Measurements from ENCODE around the gene CLEC2B.
"Not testable (repeated sequence)": the region's sequence is repeated elsewhere in the genome, so short reads cannot be mapped to it uniquely, and the experiment has no call there.

The CLEC2B gene

DNA sequence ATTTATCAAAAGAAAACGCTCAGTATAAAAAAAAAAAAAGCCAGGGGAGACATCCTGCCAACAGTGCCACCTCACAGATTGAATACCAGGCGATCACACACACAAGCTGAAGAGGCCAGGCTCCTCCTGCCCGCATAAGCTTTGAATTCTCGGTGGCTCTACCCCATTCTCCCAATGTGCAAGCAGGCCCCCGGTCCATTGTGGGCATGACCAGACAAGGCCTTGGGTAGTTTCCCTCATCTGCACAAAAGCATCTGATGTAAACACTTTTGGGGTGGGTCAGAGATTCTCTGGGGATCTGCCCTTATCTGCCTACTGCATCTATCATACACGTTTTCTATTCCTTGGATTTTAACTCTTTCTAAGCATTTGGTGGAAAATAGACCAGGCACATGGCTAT lies 28.4 kb upstream of the CLEC2B start:
- Histone ChIP-seq H3K4me1 (ENCODE audit: control insufficient read depth, insufficient read depth, low read length, poor library complexity, severe bottlenecking) (no peaks in the 10 kb centered on the region), H3K9me3 (ENCODE audit: control insufficient read depth, low read length) (peaks cover 7% of the 10 kb centered on the region), H3K36me3 (ENCODE audit: control insufficient read depth, insufficient read depth, low read length) (no peaks in the 10 kb centered on the region), H3K27ac (ENCODE audit: low read depth, low read length, severe bottlenecking) (no peak overlapping the region), H3K4me3 (ENCODE audit: extremely low read depth, insufficient read depth, low read length, poor library complexity, severe bottlenecking) (no peak overlapping the region)
- 90 to 94% methylated on average over 3 to 5 of the region's 6 CpGs for WGBS, 2 experiments (ENCODE audit: insufficient coverage in 2 of 2)

DNA sequence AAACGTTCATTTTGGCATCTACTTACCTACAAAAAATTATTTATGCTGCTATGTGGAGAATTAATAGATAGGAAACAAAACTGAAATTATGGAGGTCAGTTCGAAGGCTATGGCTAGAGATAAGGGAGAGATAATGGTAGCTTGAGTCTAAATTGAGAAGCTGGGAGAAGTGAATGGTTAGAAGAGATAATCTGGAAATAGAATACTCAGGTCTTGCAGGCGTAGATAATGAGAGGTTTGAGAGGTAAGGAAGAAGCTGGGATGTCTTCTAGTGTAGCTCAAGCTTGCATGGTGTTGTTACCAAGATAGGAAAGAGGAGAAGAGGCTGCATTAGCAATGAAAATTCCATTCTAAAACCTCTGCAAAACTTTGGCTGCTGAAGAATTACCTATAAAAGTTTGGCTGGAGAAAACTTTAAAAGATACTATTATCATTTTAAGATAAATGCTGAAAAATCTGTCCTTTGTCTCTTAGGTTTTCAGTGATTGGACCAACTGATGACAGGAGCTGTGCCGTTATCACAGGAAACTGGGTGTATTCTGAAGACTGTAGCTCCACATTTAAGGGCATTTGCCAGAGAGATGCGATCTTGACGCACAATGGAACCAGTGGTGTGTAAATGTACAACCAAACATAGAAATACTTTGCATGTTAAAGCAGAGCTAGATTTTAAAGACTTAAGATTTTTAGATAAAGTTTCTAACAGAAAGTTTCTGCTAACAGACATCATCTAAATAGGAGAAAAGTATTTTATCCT lies 26.2 kb upstream of the CLEC2B start:
- Histone ChIP-seq H3K27ac (ENCODE audit: low read depth, low read length, severe bottlenecking) (no peak overlapping the region), H3K4me1 (ENCODE audit: control insufficient read depth, insufficient read depth, low read length, poor library complexity, severe bottlenecking) (no peaks in the 10 kb centered on the region), H3K36me3 (ENCODE audit: control insufficient read depth, insufficient read depth, low read length) (no peaks in the 10 kb centered on the region), H3K9me3 (ENCODE audit: control insufficient read depth, low read length) (no peaks in the 10 kb centered on the region), H3K4me3 (ENCODE audit: extremely low read depth, insufficient read depth, low read length, poor library complexity, severe bottlenecking) (no peak overlapping the region)
- 87 to 94% methylated on average over 3 of the region's 6 CpGs for WGBS, 2 experiments (ENCODE audit: insufficient coverage in 2 of 2)

DNA sequence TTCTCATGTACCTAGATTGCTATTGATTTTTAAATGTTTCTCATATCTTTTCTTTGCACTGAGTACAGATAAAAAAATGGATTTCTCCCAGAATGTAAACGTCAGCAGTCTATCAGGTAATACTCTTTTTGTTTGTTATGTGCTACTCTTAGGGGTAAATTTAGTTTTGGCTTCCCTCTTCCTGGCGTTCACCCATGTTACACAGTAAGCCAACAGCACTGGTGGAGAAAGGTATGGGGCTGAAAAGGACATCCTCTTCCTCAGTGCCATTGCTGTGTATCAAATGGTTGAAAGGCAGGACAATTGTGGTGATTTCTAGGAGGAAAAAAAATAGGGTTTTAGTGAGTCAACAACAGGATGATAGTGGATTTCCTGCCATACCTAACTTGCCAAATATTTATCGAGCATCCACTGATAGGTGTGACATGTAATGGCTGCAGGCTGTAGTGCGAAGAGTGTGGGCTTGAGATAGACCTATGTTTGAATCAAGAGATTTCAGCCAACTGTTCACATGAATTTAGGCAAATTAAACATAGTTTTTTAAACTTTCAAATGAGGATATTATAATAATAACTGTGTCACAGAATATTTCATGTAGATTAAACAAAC lies 19.6 kb upstream of the CLEC2B start:
- 83% methylated on average over 1 of the region's 4 CpGs; no CpG with 5 or more reads in 1 of the 2 experiments for WGBS, 2 experiments (ENCODE audit: insufficient coverage in 2 of 2)
- Histone ChIP-seq H3K36me3 (ENCODE audit: control insufficient read depth, insufficient read depth, low read length) (no peaks in the 10 kb centered on the region), H3K4me1 (ENCODE audit: control insufficient read depth, insufficient read depth, low read length, poor library complexity, severe bottlenecking) (no peaks in the 10 kb centered on the region), H3K27ac (ENCODE audit: low read depth, low read length, severe bottlenecking) (no peak overlapping the region), H3K9me3 (ENCODE audit: control insufficient read depth, low read length) (no peaks in the 10 kb centered on the region), H3K4me3 (ENCODE audit: extremely low read depth, insufficient read depth, low read length, poor library complexity, severe bottlenecking) (no peak overlapping the region)

DNA sequence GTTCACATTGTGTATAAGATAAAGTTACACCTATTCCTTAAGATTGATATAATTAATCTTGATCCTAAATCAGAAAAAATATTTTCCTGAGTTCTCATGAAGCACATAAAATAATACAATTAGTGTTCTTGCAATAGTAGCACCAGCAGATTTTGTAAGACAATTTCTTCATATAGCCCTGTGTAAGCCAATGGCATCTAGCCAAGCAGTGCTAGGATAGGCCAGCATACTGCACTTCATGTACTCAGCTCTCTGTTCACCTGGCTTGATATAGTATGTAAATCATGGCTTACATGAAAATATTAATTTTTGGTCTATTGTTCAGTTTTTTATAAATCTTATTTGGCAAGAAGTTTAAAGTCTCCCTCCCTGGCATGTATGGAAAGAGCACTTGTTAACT lies 14.0 kb upstream of the CLEC2B start:
- Histone ChIP-seq H3K4me3 (ENCODE audit: extremely low read depth, insufficient read depth, low read length, poor library complexity, severe bottlenecking) (no peak overlapping the region), H3K4me1 (ENCODE audit: control insufficient read depth, insufficient read depth, low read length, poor library complexity, severe bottlenecking) (no peaks in the 10 kb centered on the region), H3K9me3 (ENCODE audit: control insufficient read depth, low read length) (no peaks in the 10 kb centered on the region), H3K36me3 (ENCODE audit: control insufficient read depth, insufficient read depth, low read length) (no peaks in the 10 kb centered on the region), H3K27ac (ENCODE audit: low read depth, low read length, severe bottlenecking) (no peak overlapping the region)

DNA sequence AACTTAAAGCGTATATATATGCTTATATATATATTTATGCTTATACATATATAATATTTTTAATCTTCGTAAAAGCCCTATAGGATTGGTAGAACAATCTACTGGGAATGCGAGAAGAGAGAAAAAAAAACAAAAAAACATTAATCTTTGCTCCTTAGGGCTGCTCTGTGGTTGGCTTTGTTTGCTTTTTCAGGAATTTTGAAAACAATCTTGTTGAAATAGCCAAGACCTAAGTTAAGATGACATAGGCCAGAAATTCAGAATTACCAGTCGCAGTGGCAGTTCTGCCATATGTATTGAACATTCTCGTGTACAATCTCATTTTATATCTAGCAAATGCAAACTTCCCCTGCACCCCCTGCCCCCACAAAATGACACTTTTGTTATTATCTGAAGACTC lies 12.8 kb upstream of the CLEC2B start:
- Histone ChIP-seq H3K4me3 (ENCODE audit: extremely low read depth, insufficient read depth, low read length, poor library complexity, severe bottlenecking) (no peak overlapping the region), H3K4me1 (ENCODE audit: control insufficient read depth, insufficient read depth, low read length, poor library complexity, severe bottlenecking) (no peaks in the 10 kb centered on the region), H3K27ac (ENCODE audit: low read depth, low read length, severe bottlenecking) (no peak overlapping the region), H3K9me3 (ENCODE audit: control insufficient read depth, low read length) (no peaks in the 10 kb centered on the region), H3K36me3 (ENCODE audit: control insufficient read depth, insufficient read depth, low read length) (no peaks in the 10 kb centered on the region)
- WGBS, 2 experiments (ENCODE audit: insufficient coverage in 2 of 2), result 94 to 100% methylated on average over 2 of the region's 5 CpGs

DNA sequence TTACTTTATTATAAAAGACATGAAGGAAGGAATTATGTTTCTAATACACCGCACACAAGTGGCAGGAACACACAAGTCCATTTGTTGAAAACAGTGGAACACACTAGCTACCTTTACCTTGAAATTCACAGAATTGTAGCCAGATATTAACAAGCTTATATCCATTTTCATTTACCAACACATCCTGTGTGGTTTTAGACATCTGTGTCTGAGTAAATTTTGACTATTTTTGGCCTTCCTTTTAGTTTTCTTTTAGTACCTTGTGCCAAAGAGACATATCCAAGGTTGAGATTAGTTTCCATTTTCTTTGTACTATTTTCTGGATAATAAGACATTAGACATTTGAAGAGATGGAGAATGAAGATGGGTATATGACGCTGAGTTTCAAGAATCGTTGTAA lies 12.1 kb upstream of the CLEC2B start, which contains the start of gene KLRF2:
Gene KLRF2, plus strand, starts transcription at position 244 of the 400 bp plus-strand sequence. Its CDS starts 107 bp downstream, at position 351.
- H3K9me3 ChIP-seq (ENCODE audit: control insufficient read depth, low read length), result no peaks in the 10 kb centered on the region
- H3K27ac ChIP-seq (ENCODE audit: low read depth, low read length, severe bottlenecking), result no peak within 1 kb of the TSS
- no CpG with 5 or more reads among the region's 3 CpGs for whole genome bisulfite sequencing, 2 experiments (ENCODE audit: insufficient coverage in 2 of 2)
- no peak within 1 kb of the TSS for H3K4me3 ChIP-seq (ENCODE audit: extremely low read depth, insufficient read depth, low read length, poor library complexity, severe bottlenecking)
- no peaks in the 10 kb centered on the region for H3K36me3 ChIP-seq (ENCODE audit: control insufficient read depth, insufficient read depth, low read length)
- no peaks in the 10 kb centered on the region for H3K4me1 ChIP-seq (ENCODE audit: control insufficient read depth, insufficient read depth, low read length, poor library complexity, severe bottlenecking)

DNA sequence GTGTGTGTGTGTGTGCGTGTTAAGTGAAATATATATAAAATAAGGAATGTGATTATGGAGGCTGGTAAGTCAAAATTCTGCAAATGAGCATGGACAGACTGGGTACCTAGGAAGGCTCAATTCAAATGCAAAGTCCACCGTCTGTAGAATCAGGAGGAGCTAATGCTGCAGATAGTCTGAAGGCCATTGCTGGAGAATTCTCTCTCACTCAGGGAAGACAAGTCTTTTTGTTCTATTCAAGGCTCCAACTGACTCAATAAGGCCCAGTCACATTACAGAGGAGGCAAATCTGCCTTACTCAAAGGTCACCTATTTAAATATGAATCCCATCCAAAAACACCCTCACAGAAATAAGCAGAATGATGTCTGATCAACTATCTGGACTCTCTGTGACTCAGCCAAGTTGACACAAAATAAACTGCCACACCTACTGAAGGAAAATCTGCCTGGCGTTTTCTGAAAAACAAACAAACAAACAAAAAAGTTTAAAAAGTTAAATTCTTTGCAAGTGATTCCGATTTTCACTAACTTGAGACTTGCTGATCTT lies 11.5 kb upstream of the CLEC2B start:
- WGBS, 2 experiments (ENCODE audit: insufficient coverage in 2 of 2), result 66 to 89% methylated on average over 3 to 4 of the region's 4 CpGs
- H3K27ac ChIP-seq (ENCODE audit: low read depth, low read length, severe bottlenecking), result no peak overlapping the region

DNA sequence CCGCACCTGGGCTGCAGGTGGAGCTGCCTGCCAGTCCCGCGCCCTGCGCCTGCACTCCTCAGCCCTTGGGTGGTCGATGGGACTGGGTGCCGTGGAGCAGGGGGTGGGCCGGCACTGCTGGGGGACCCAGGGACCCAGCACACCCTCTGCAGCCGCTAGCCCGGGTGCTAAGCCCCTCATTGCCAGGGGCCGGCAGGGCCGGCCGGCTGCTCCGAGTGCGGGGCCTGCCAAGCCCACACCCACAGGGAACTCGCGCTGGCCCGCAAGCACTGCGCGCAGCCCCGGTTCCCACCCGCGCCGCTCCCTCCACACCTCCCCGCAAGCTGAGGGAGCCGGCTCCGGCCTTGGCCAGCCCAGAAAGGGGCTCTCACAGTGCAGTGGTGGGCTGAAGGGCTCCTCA lies 7.0 kb upstream of the CLEC2B start:
- H3K4me3 ChIP-seq (ENCODE audit: extremely low read depth, insufficient read depth, low read length, poor library complexity, severe bottlenecking); H3K27ac ChIP-seq (ENCODE audit: low read depth, low read length, severe bottlenecking); H3K4me1 ChIP-seq (ENCODE audit: control insufficient read depth, insufficient read depth, low read length, poor library complexity, severe bottlenecking); H3K9me3 ChIP-seq (ENCODE audit: control insufficient read depth, low read length); H3K36me3 ChIP-seq (ENCODE audit: control insufficient read depth, insufficient read depth, low read length): not testable (repeated sequence)
- 91 to 92% methylated on average over 6 to 15 of the region's 26 CpGs for WGBS, 2 experiments (ENCODE audit: insufficient coverage in 2 of 2)

More for the DNA sequence above, 11.5 kb upstream of the CLEC2B start:
- Histone ChIP-seq H3K4me3 (ENCODE audit: extremely low read depth, insufficient read depth, low read length, poor library complexity, severe bottlenecking) (no peak overlapping the region), H3K4me1 (ENCODE audit: control insufficient read depth, insufficient read depth, low read length, poor library complexity, severe bottlenecking) (no peaks in the 10 kb centered on the region), H3K9me3 (ENCODE audit: control insufficient read depth, low read length) (no peaks in the 10 kb centered on the region), H3K36me3 (ENCODE audit: control insufficient read depth, insufficient read depth, low read length) (no peaks in the 10 kb centered on the region)

DNA sequence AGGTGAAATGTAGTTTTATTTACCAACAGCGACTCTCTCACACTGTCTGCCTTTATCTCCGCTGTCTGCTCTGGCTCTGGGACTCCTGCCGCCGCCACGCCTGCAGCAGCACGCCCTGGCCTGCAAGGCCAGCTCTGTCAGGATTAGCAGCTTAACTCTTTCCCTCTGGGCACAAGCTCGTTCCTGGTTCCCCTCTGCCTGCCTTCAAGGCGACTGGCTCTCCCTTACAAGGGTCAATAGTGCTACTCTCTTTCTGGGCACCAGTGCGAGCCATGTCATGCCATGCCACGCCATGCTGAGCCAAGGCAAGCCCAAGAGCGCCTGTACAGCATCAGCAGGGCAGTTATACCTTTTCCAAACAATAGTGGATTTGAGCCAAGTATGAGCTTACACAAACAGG lies 3.6 kb upstream of the CLEC2B start:
- Histone ChIP-seq H3K36me3 (ENCODE audit: control insufficient read depth, insufficient read depth, low read length) (no peaks in the 10 kb centered on the region), H3K4me3 (ENCODE audit: extremely low read depth, insufficient read depth, low read length, poor library complexity, severe bottlenecking) (no peak overlapping the region), H3K4me1 (ENCODE audit: control insufficient read depth, insufficient read depth, low read length, poor library complexity, severe bottlenecking) (no peaks in the 10 kb centered on the region), H3K9me3 (ENCODE audit: control insufficient read depth, low read length) (no peaks in the 10 kb centered on the region), H3K27ac (ENCODE audit: low read depth, low read length, severe bottlenecking) (no peak overlapping the region)
- WGBS, 2 experiments (ENCODE audit: insufficient coverage in 2 of 2), result 85 to 95% methylated on average over 9 to 11 of the region's 11 CpGs

DNA sequence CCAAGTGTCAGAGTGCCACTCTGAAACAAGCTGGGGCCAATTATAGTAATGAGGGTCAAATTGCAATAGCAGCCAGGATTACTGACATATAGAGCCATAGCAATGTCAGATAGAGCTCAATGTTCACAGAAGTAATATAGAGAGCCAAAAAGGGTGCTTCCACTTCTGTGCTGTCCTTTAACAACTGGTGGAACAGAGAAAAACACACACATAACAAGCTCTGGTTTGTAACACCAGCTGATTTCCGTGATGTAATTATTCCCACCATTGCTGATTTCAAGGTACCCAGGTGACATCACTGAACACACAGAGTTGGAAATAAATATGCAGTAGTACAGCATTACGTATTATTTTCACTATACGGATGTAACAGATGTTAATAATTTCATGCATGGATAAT lies 3.0 kb upstream of the CLEC2B start:
- H3K27ac ChIP-seq (ENCODE audit: low read depth, low read length, severe bottlenecking), result no peak overlapping the region
- no peak overlapping the region for H3K4me3 ChIP-seq (ENCODE audit: extremely low read depth, insufficient read depth, low read length, poor library complexity, severe bottlenecking)
- no peaks in the 10 kb centered on the region for H3K9me3 ChIP-seq (ENCODE audit: control insufficient read depth, low read length)
- no peaks in the 10 kb centered on the region for H3K4me1 ChIP-seq (ENCODE audit: control insufficient read depth, insufficient read depth, low read length, poor library complexity, severe bottlenecking)
- H3K36me3 ChIP-seq (ENCODE audit: control insufficient read depth, insufficient read depth, low read length), result no peaks in the 10 kb centered on the region
- no CpG with 5 or more reads among the region's 3 CpGs for WGBS, 2 experiments (ENCODE audit: insufficient coverage in 2 of 2)

DNA sequence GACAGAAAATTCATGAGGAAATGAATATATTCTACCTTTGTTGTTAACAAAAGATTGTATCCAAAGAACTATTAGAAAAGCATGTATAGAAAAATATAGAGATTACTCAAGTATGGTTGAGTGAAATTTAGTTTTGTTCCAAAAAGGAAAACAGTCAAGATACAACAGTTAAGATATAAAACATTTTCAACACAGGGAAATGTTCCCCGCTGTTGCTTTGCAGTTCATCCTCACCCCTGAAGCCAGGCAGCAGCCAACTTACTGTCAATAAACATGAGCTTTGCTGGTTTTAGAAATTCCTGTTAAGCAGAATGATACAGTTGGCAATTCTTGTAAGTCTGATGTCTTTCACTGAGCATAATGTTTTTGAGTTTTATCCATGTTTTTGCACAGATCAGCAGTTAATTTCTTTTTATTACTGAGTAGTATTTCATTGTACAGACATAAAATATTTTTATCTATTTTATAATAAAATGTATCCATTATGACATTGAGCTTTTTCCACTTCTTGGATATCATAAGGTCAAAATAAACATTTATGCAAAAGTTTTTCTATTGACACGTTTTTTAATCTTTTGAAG lies 1.2 kb upstream of the CLEC2B start:
- WGBS, 2 experiments (ENCODE audit: insufficient coverage in 2 of 2), result 100% methylated on average over 1 of the region's 2 CpGs; no CpG with 5 or more reads in 1 of the 2 experiments

More for the DNA sequence above, 1.2 kb upstream of the CLEC2B start:
- Histone ChIP-seq H3K9me3 (ENCODE audit: control insufficient read depth, low read length) (no peaks in the 10 kb centered on the region), H3K27ac (ENCODE audit: low read depth, low read length, severe bottlenecking) (no peak overlapping the region), H3K36me3 (ENCODE audit: control insufficient read depth, insufficient read depth, low read length) (no peaks in the 10 kb centered on the region), H3K4me1 (ENCODE audit: control insufficient read depth, insufficient read depth, low read length, poor library complexity, severe bottlenecking) (no peaks in the 10 kb centered on the region), H3K4me3 (ENCODE audit: extremely low read depth, insufficient read depth, low read length, poor library complexity, severe bottlenecking) (no peak overlapping the region)

Data from mesodermal cell (in vitro differentiated cells).